NCI-H128 (cell line): Measurements from ENCODE around the gene TEPSIN.
A peak's percentile ranks its signal among the peaks of the same experiment; 100 is the strongest.
"Not testable (repeated sequence)": the region's sequence is repeated elsewhere in the genome, so short reads cannot be mapped to it uniquely, and the experiment has no call there.

Experiments
- DNase-seq: peaks from one replicate; lab custom pipeline; 2025; ENCODE audit not compliant: unreplicated experiment; lab: John Stamatoyannopoulos, UW

The TEPSIN gene

GRCh38 chr17:81236784-81237183 is 2.1 kb downstream of the TEPSIN start:
- DNase-seq = no peak

GRCh38 chr17:81235822-81236740 is 2.8 kb downstream of the TEPSIN start:
- no peak for DNase-seq

DNA sequence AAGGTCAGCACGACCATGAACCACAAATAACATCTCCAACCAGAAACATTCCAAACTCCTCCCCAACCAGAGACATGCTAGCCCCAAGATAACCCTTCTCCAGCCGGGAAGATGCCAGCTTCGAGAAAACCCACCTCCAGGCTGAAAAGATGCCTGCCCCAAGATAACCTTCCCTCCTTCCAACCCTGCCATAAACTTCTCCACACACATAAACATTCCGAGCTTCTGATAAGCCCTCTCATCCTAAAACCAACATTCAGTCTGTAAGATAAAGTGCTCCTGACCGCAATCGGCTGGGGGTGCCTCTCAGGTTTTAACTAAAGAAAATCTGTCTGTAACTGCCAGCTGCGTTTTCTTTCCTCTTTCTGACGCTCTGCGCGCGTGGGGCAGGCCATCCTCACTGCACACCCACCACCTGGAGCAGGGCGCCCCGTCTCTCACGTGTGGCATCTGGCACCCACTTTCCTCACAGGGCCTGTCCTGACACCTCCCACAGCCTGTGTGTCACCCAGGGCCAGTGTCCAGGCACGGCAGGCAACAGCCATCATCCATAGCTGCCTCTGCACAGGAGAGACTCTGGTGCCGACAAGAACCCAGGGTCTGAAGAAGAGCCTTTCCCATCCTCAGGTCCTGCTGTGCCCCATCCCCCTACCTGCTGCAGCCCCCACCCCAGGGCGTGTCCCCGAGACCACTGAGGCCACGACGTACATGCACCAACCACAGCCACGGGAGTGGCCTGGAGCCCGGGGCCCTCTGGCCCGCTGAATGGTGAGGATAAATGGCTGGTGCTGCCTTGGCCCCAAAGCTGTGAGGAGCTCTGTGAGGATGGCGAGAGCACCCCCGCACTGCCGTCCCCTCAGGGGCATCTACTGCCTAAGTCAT is 3.7 kb downstream of the TEPSIN start:
- DNase-seq = no peak

DNA sequence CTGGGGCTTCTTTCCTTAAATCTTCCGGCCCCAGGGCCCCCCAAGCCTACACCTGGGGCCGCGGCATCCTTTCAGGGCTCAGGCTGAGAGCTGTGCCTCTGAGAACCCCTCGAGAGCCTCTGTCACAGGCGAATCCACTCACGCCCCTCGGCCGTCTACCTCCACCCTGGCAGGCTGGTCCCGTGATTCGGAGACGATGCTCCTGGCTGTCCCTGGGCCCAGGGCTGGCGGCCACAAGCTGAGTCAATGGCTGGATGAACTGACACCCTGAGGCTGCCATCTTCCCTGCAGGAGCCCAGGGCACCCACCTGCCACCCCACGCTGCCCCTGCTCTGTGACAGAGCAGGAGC is 4.4 kb downstream of the TEPSIN start:
- no peak for DNase-seq

DNA sequence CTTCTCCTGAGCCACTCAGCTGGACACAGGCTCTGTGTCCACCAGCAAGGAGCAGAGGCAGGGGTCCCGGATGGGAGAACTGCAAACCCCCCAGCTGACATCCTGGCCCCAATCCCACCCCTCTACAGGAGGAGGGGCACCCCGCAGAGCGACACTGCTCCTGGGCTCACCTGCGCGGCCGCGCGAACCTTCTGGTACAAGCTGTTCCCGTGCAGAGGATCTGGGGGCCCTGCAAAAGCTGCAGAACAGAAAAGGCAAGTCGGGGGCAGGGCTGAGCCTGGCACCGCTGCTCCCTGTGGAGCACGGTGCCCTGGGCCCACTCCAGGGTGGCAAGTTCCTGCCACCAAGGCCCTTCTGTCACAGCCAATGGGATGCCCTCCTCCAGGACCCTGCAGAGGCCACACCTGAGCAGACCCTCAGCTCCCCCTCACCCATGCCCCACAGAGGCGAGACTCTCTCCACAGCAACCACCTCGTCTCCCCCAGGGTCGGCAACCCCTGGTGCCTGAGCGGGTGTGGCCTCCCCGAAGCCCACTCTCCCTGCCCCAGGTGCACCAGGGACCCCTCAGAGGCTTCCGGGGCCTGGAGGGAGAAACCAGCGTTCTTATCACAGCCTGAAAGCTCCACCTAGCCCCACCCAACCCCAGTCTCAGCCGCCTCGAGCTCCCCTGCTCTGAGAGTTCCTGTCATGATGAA is 4.9 kb downstream of the TEPSIN start:
- DNase-seq = no peak

GRCh38 chr17:81233316-81233715 is 5.5 kb downstream of the TEPSIN start:
- DNase-seq = no peak

DNA sequence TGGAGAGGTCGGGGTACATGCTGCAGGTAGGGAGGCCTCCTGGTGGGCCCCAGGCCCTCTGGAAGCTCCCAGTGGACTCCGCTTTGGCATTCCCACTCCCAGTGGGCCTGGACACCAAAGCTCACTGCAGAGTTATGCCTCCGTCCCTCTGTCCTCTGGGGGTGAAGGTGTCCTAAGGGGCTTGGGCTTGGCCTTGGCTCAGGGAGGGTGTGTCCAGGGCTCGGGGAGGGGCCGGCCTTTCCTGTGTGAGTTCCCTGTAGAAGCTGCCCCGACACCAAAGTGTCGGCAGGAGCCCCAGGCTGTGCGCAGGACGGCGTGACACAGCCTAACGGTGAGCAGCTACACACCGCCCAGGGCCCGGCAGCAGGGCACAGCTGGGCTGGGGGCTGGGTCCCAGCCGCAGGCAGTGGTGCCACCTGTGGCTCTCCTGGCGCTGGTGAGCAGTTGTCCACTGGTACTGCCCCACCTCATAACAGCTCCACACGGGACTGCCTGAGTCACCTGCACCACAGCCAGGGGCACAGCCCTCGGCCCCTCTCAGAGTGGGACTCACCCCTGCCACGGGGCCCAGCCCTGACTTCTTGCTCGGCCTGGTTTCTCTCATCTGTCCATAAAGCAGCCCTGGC is 6.1 kb downstream of the TEPSIN start:
- DNase-seq = no peak

GRCh38 chr17:81231766-81232581 is 6.9 kb downstream of the TEPSIN start:
- DNase-seq = no peak

DNA sequence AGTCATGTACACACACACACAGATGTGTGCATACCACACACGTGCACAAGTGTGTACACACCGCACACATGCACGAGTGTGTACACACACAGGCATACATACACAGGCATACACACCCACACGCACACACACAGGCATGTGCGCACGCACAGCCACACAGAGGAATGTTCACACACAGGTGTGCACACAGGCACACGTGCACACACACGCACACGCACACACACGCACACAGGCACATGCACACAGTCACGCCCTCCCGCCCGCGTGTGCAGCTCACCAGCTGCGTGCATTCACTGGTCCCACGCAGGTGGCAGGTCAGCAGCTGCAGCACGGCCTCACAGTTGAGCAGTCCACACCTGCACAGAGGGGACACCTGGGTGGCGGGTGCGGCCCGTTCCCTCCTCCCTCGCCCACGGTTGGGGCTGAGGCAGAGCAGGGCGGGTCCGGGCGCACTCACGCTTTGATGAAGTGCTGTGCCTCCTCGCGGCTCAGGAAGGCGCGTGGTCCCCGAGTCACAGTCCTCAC is 7.7 kb downstream of the TEPSIN start:
- DNase-seq = no peak

DNA sequence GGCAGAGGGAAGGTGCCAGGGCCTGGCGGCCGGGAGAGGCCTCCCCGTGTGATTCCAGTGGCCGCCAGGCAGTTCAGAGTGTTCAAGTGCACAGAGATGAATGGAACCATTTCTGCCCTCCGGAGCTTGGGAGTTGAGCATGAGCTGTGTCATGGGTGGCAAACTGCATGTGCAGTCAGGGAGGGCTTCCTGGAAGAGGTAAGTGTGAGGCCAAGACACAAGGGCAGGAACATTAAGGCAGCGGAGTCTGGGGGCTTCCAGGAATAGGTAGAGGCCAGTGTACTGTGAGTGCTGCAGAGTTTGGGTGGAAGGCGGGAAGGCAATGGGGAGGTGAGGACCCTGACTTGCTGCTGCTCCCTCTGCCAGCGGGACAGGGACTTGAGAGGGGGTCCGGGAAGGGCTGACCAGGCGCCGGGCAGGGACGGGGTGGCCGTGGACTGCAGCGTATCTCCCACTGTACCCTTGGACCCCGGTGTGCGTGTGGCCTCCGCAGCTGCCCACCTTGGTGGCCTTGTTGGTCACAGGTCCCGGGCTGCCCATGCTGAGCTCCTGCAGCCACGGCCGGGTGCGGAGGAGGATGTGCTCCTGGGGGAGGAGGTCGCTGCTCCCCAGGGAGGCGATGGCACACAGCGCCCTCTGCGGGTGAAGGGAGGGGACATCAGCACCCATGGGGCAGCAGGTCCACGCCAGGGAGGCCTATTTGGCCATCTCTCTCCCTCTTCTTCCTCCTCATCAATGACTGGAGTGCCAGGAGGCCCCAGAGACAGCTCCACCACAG is 8.6 kb downstream of the TEPSIN start:
- DNase-seq = no peak

- DNase-seq = no peak
These were observed 9.3 kb downstream of the TEPSIN start for GRCh38 chr17:81229666-81229920.

- no peak for DNase-seq
These were observed 9.8 kb downstream of the TEPSIN start for GRCh38 chr17:81228834-81229665.

DNA sequence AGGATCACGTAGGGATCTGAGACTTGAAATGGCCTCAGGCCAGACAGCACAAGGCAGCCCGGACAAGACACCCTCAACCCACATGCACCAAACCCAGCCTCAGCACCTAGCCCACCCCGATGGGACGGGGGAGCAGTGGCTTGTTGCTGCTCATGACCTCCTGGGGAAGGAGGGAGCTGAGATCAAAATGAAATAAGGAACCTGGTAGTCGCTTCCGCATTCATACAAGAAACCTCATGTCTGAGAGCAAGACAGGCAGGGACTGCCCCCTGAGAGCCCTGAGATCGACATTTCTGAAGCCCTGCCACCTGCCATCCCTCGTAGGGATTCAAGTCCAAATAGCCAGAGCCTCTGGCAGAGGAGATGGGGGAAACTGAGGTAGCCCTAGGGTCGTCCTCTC is 10.4 kb downstream of the TEPSIN start:
- DNase-seq = no peak

GRCh38 chr17:81227630-81228029 is 11.2 kb downstream of the TEPSIN start:
- DNase-seq = not testable (repeated sequence)

DNA sequence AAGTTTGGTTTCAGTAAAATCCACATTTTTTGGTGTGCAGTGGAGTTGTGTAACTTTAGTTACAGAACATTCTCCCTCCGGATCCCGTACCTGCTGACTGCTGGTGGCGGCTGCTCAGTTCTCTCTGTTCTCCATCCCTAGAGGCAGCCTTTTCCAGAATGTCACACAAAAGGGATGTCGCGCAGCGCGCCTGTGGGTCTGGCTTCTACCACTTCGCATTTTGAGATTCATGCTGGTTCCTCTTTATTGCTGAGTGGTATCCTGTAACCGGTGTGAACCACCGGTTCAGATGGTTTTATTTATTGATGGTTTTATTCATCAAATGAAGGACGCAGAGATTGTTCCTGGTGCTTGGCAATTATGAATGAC is 15.1 kb downstream of the TEPSIN start:
- no peak for DNase-seq

- DNase-seq = peak; percentile 93
These were observed 15.7 kb downstream of the TEPSIN start, which contains the start of gene CEP131 for GRCh38 chr17:81222906-81223761. Gene CEP131, minus strand, starts transcription at chr17:81222965. Its CDS starts 2,909 bp downstream, at chr17:81220056.

- DNase-seq = no peak
These were observed 16.3 kb downstream of the TEPSIN start for GRCh38 chr17:81222620-81222905.
